NCI-H146 (cell line): Measurements from ENCODE around the gene PDE4D.
A peak's percentile ranks its signal among the peaks of the same experiment; 100 is the strongest.
"Not testable (repeated sequence)": the region's sequence is repeated elsewhere in the genome, so short reads cannot be mapped to it uniquely, and the experiment has no call there.

ENCODE experiments used
- DNase-seq: peaks from one replicate; lab custom pipeline; 2025; lab: John Stamatoyannopoulos, UW

Gene PDE4D

DNA sequence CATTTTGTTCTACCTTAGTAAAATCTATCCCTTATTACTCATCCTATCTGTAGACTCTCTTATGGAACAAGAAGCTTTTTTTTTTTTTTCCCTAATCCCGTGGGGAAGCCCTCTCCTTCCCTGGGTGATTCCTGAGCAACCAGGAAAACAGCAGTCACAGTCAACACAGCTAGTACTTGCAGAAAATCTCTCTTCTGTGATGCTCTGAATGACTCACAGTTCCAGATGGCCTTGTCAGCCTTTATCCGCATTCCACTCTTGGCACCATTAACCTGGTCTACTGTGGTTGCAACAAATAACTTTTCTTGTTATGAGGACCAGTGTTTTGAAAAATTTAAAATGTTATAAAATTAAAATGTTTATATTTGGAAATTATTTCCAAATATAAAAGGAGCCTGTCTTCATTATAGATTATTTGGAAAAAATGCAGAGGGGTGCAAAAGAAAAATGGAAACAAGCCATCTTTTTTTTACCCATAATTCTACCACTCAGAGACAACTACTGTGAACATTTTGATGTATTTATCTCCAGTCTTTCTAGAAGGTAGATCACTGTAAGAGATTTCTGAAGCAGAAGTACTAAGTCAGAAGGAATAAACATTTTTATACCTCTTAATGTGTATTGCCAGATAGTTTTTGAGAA, 824.0 kb downstream of the PDE4D start:
- DNase-seq = no peak

DNA sequence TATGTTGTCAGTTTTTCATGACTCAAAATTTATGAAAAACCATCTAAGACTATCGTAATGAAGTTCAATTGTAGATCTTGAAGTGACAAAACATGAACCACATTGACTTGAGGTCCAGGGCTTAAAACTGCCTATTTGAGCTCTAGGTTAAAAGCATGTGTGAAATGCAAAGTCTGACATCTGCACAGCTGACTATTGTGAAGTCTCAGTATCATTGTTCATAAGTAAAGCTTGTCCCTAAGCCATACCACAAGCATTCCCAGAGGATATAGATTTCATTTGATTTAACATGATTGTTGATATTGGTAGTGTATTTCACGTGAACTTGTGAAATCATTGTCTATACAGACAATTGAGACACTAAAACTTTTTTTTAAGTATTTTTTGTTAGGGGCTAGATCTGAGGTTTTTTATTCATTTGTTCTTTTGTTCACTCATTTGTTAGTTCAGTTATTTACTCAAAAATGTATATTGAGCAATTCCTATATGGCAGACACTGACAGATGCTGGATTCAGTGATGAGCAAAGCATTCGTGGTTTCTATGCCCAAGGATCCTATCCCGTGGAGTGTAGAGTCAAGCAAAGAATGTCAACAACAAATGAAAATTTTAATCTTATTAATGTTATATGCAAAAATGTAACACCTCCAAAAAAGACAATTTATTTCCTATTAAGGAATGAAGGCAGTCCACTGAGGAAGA, 825.4 kb downstream of the PDE4D start:
- no peak for DNase-seq

DNA sequence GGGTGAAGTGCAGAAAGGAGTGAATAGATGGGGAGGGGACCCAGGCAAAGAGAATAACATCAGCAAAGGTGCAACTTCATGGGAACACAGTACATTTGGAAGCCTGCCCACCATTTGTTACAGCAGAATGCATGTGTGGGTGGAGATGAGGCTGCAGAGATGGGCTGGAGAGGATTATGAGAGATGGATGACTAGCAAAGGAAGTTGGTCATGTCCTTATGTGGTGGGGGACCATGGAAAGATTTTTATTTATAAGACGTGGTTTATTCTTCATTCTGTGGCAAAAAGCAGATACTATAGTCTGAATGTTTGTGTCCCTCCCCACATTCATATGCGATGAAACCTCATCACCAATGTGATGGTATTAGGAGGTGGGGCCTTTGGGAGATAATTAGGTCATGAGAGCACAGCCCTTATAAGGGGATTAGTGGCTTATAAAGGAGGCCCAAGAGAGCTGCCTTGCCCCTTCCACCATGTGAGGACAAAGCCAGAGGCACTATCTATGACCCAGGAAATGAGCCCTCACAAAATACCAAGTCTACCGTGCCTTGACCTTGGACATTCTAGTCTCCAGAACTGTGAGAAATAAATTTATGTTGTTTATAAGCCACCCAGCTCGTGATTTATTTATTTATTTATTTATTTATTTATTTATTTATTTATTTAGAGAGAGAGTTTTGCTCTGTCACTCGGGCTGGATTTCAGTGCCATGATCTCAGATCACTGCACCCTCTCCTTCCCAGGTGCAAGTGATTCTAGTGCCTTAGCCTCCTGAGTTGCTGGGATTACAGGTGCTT, 827.0 kb downstream of the PDE4D start:
- no peak for DNase-seq

DNA sequence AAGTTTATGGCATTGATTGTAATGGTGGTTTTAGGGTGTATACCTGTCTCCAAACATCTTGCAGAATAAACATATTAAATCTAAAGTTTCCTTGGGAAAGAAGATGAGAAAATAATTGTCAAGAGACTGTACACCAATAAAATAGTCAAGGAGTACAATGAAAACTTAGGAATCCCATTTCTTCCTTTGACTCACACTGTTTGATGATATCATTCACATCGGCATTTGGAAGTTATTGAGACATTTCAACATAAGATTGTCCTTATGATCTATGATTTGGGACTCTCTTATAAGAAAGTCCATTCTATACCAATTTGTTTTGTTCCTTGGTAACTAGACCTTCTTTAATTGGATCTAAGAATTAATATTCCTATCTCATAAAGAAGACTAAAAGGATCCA, 828.0 kb downstream of the PDE4D start:
- DNase-seq = no peak

DNA sequence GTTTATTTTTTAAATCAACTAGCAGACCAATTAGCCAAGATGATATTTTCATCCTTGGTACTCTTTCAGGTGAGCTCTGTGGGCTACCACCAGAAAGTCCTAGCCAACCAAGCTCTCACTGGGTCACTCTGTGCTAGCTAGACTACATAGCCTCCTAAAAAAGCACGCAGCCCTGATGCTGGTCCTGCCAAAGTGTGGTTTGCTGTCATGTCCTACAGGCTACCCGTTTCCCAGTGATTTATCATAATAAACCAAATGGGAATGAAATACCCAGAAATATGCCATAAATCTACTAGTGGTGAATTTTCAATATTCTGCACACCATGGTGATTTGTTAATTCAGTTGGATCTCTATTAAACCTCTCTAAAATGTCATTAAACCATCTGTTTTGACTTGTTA, 829.2 kb downstream of the PDE4D start:
- no peak for DNase-seq

DNA sequence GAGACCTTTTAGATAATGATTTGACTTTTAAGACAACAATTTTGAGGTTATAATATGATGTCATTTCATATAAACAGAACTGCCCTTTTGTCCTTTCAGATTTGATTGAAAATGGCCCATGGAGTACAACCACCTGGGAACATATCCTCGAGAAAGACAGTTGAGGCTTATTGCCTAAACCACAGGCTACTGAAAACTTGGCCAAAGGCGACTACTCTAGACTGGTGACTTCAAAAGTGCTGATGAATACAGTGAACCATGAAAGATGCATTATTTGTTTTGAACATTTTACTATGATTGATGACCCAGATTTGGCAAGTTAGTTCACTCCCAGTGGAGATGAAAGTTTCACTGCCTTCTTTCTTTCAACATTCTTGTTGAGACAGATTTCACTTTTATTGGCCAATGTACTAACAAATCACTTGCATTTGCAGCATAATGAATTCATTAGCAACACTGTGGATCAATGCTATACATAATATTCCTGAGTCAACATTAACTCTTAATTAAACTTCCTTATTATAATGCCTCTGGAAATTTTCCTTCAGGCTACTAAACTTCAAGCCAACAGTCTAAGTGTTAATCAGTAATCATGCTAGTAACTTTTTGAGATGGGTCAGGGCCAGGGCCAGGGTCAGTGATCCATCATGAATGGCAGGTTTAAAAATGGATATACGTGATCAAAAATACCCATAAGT, 830.4 kb downstream of the PDE4D start:
- no peak for DNase-seq

DNA sequence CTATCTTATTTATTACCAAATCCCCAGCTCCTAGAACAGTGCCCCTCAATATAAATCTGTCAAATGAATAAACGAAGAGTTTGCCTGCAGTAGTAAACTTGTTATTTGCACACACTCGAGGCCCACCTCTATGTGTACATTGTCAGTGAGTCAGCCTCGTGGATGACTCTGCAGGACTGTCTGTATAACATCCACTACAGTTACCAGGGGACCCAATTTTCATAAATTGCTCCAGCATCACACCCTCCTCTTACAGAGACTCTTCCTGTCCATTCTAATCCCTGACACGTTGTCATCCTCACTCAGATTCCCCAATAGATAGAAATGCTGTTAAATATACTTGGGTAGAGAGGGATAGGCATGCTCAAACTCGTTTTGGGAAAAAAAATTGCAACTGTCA, 832.1 kb downstream of the PDE4D start:
- no peak for DNase-seq

DNA sequence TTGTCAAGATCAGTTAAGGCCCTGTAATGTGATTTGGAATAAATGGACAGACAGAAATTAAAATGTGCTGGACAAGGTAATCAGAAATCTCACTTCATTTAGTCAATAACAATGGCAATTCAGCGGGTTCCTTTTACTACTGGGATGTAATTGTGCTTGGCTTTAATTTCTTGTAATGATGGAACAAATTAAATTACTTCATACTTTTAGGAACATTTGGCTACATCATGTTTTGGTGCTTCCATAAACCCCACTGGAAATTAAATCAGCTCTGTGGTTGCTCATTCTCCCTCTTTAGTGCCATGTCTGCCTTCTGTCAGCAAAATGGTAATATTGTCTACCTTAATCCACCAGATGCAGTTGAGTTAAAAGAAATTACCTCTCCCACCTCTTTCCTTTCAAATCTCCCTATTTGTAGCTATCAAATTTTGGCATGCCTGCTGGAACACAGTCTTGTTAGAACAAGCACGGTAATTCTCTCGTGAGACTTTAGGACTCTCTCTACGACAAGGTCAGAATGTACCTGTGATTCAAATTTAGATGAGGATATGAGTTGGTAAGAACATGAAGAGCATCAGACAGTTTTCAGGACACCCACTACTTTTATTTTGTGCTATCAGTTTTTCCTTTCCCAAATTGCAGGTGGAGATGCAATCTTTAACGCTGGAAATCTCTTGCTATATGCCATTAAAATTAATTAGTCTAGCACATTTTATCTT, 834.4 kb downstream of the PDE4D start:
- no peak for DNase-seq

DNA sequence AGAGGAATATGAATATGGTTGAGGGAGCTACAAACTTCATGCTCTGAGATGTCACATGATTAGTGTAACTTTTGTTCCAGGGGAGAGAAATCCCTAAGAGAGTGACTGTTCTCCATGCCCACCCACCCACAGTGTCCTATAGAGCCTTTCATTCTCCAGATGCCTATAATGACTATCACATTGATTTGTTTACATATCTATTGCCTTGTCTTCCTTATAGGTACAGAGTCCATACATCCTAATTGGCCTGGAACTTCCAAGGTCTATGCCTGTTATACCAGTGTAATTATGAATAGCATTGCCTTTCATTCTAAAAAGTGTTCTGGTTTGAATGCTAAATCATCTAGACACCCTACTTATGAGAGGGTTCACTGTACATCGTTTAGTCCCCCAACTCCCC, 835.3 kb downstream of the PDE4D start:
- no peak for DNase-seq

DNA sequence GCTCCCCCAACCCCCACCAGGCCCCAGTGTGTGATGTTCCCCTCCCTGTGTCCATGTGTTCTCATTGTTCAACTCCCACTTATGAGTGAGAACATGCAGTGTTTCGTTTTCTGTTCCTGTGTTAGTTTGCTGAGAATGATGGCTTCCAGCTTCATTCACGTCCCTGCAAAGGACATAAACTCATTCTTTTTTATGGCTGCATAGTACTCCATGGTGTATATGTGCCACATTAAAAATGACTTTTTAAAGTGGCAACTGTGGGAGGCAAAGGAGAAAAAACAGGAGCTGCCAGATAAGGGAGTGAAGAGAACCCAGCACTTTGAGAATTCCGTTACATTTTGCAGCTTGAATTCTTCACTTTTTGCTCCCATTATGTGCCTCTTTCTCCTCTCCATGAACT, 836.9 kb downstream of the PDE4D start:
- not testable (repeated sequence) for DNase-seq

DNA sequence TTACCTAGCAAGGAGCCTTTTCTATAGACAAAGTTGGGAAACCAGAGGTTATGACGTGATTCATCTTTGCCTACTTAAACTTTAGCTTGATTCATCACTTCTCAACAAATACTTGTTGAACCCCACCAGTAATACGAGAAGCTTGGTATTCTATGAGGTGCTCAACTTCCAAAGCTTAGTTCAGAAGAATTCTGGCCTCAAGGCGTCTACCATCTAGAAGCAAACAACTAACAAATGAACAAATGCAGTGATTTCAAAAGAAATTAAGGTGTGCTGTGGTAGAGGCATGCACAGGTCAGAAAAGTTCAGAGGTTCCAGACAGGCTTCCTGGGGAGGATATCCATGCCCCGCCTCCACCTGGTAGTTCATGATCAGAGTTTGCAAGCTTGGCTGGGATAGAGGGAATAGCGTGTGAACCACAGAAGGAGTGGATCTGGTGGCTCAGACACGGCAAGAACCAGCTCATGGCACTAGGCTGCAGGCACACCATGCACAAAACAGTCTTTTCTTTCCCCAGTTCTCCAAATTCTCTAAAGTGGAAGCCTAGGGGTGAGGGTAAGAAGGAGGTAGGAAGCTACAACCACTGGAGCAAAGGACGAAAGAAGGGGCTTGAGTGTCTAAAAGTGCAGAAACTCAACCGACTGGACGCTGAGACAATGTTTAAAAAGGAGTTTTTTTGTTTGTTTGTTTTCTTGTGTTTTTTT, 837.6 kb downstream of the PDE4D start:
- no peak for DNase-seq

DNA sequence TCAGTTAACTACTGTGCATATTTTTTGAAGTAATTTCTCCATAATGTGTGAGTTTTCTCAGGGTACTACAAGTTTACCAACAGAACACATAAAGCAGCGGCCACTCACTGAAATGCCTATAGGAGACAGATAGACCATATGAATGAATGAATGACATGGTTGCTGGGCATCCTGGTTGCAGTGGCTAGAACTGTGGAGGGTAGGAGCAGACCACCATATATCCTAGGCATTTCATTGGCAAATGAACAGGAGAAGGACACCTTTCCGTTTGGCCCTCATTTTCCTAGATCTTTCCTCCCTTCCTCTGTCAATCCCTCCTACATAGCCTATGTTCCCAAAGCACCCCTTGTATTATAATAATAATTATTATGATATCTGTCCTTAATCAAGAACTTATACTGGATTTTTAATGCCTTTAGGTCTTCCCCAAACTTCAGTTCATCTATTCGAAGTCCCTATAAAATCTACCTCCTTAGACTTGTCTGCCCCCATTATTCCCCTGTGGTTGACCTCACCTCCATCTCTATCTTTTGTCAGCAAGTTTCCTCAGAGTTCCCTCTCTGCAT, 838.5 kb downstream of the PDE4D start:
- no peak for DNase-seq

DNA sequence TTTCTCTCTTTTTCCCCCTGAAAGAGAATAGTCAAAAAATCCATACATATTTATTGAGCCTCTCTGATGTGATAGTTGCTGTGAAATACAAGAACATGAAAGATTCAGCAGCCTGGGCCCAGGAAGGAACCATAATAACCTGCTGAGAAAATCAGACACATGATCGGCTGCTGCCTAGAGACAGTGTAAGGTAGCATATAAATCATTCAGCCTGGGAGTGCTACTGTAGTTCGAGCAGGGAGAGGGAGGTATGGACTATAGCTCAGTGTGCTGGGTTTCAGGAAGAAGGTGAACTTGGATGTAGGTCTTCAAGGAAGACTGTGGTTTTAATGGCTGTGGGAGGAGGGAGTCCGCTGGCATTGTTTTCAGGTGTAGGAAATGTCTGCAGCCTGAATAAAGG, 841.6 kb downstream of the PDE4D start:
- DNase-seq = no peak

DNA sequence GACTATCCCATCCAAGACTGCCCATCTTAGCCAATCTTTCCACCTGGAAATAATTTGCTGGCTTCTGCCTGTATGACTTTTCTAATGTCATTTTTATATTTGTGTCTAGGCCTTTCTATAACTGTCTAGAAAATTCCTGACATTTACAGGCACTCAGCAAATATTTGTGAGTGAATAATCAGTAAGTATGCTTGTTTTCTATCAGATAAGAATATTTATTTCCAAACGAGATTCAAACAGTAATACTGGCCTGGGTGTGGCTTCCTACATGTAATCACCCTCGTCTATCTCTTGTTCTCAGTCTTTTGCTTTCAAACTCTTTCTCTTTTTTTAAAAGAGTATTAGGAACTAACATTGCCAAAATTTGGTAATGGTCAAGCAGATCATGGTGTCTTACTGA, 844.4 kb downstream of the PDE4D start:
- no peak for DNase-seq

DNA sequence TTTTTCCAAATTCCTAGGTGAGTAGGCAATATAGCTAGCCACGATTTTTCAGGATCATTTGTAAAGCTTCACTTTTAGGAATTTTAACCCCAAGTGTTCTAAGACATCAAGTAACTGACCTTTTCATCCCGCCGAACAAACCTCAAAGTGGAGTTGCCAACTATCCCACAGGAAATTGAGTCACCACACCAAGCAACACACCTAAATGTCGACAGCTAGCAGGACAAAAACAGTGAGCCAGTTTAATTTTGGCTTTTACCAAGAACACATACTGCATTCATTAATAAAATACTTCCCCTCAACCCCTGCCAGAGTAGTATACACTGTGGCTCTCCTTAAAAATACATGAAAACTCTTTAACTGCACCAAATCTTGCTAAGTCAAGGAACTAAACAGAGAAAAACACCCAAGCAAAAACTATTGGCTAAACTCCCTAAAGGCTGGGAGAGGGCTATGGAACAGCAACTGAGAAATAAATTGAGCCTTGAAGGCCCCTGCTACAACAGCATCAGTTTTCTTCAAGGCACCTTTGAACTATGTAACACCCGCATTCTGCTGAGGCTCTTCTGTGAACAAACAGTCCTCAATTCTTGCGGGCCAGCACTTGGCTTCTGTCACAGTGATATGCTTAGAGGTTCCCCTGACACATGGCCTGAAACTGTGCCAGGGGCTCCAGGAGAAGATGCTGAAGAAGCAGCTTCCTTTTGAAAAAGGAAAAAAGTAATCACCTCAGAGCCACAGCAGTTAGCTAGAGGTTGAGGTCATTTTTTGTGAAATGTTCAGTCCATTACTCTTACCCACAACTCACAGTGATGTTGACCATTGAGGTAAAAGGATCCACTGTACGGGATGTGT, 851.1 kb downstream of the PDE4D start:
- DNase-seq = no peak

DNA sequence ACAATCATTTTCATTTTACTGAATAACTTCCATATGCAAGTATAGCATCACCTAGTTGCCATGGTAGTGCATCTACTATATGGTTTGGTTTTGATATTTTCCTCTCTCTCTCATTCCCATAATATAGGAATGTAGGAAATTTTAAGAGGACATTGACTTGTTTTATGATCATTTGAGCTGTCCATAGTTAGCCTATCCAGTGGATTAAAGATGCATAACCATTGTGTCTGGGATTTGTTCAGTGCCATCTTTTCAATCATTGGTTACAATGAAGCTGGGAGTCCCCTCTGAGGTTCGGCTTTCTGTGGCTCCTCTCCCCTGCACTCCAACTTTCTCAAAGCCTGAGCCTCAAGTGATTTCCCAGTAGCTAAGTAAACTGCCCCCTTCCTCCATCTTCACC, 852.2 kb downstream of the PDE4D start:
- DNase-seq = no peak

DNA sequence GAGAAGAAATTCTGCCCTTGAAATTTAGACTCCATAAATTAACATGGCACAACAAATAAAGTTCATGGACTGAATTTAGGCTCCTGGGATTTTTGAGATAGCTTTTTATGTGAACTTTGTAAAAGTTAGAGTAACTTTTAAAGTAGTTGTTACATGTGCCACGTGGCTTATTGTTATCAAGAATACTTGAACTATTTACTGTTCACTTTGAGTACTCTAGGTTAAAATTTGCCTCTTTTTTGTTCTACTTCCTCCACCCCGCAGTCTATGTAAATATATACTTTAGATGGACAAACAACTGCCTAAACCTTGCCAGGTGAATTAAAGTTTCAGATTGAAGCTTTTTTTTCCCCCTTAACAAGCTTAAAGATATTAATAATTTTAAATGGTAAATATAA, 852.7 kb downstream of the PDE4D start:
- peak; percentile 6 for DNase-seq

DNA sequence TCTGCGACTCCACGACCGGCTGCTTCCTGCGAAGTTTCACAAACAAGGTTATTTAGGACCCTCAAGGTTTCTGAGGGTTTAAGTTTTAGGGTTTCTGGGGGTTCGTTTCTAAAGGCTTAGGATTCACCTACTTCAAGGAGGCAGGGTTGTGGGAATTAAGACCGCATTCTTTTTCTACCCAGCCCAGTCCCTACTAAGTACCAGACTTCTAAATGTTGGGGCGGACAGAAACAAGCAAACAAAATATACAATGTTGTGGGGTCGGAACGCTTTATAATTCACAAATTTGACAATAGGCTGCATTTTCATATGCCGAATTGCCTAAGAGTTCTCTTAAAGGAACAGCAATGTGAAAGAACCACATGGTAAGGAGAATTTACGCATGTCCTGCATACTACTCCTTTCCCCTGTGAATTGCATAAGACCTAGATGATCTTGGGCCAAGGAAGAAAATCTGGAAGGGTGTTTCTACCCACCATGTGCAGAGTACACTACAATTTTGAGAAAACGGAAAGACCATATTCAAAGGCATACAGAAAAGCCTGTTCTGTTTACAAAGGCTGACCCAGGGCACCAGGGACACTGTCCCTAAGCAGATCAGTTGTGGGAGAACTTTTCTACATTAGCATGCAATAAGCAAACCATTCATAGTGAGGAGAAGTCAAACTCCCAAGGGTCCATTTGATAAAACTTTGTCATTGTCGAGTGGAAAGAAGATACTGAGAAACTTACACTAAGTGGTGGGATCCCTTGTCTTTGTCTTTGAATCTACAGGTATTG, 853.3 kb downstream of the PDE4D start:
- no peak for DNase-seq
